T-helper 2 cell treated with Interferon-gamma antibody and Interleukin-4, amounts not matched to agents 5 μg/mL and 100 μg/mL, for 36 hours (primary cell): ENCODE results near the gene MS4A15.

Experiments
- DNase-seq: peaks from one replicate; pipeline ENCODE4 v3.0.0; 2021; ENCODE audit warnings: low spot score
- H3K27ac Mint-ChIP-seq: one replicate; pipeline ENCODE4 v1.8.0; 2021; ENCODE audit warnings: mild to moderate bottlenecking, mixed read lengths
- H3K27me3 Mint-ChIP-seq: one replicate; pipeline ENCODE4 v1.8.0; 2021; ENCODE audit warnings: low read depth, mixed read lengths
- H3K36me3 Mint-ChIP-seq: one replicate; pipeline ENCODE4 v1.8.0; 2021; ENCODE audit warnings: low read depth, mixed read lengths
- H3K4me1 Mint-ChIP-seq: one replicate; pipeline ENCODE4 v1.8.0; 2021; ENCODE audit warnings: low read depth, mixed read lengths
- H3K4me3 Mint-ChIP-seq: one replicate; pipeline ENCODE4 v1.8.0; 2022; ENCODE audit warnings: mild to moderate bottlenecking, moderate library complexity, mixed read lengths
- H3K9me3 Mint-ChIP-seq: one replicate; pipeline ENCODE4 v1.8.0; 2021; ENCODE audit warnings: mixed read lengths

Gene MS4A15

GRCh38 chr11:60762851-60763691 lies 6.4 kb downstream of the MS4A15 start:
- Mint-ChIP-seq H3K36me3 (no peaks in the 10 kb centered on the region), H3K27me3 (peaks cover 33% of the 10 kb centered on the region), H3K9me3 (no peaks in the 10 kb centered on the region), H3K4me3 (no peak overlapping the region), H3K4me1 (peaks cover 4% of the 10 kb centered on the region), H3K27ac (no peak overlapping the region)
- DNase-seq = no peak

- Mint-ChIP-seq H3K27me3 (peaks cover 29% of the 10 kb centered on the region), H3K4me1 (peaks cover 4% of the 10 kb centered on the region), H3K4me3 (no peak overlapping the region), H3K9me3 (no peaks in the 10 kb centered on the region), H3K36me3 (no peaks in the 10 kb centered on the region), H3K27ac (no peak overlapping the region)
- DNase-seq = no peak
These were observed 7.2 kb downstream of the MS4A15 start for GRCh38 chr11:60763692-60764369.

GRCh38 chr11:60764879-60765278 lies 8.2 kb downstream of the MS4A15 start:
- Mint-ChIP-seq H3K4me3 (no peak overlapping the region), H3K4me1 (peaks cover 4% of the 10 kb centered on the region), H3K27ac (no peak overlapping the region), H3K36me3 (no peaks in the 10 kb centered on the region), H3K27me3 (peaks cover 19% of the 10 kb centered on the region), H3K9me3 (no peaks in the 10 kb centered on the region)
- no peak for DNase-seq

DNA sequence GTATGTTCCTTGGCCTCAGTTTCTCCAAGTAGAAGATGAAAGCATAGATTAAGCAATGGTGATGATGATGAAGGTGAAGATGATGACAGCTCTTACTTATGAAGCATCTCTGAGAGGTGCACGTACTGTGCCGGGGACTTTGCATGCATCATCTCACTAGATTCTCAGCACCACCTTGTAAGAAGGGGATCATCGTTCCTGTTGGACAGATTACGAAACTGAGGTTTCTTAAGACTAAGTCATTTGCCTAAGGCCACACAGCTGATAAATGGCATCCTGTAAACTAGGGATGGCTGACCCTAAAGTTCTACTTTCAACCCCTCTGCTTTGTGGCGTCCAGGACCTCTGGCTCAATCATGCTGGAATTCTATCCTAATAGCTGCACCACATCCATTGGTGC lies 8.7 kb downstream of the MS4A15 start:
- Mint-ChIP-seq H3K27ac (no peak overlapping the region), H3K27me3 (peaks cover 14% of the 10 kb centered on the region), H3K36me3 (no peaks in the 10 kb centered on the region)

GRCh38 chr11:60766547-60766946 lies 9.9 kb downstream of the MS4A15 start:
- peaks cover 4% of the 10 kb centered on the region for H3K4me1 Mint-ChIP-seq

More for the DNA sequence above, 8.7 kb downstream of the MS4A15 start:
- H3K9me3 Mint-ChIP-seq = no peaks in the 10 kb centered on the region
- peaks cover 4% of the 10 kb centered on the region for H3K4me1 Mint-ChIP-seq
- no peak overlapping the region for H3K4me3 Mint-ChIP-seq
- no peak for DNase-seq

GRCh38 chr11:60767388-60767811 lies 10.7 kb downstream of the MS4A15 start:
- Mint-ChIP-seq H3K4me3 (no peak overlapping the region), H3K27me3 (peaks cover 1% of the 10 kb centered on the region), H3K9me3 (no peaks in the 10 kb centered on the region), H3K4me1 (peaks cover 4% of the 10 kb centered on the region), H3K36me3 (no peaks in the 10 kb centered on the region), H3K27ac (no peak overlapping the region)
- DNase-seq = peak; percentile 7

More at GRCh38 chr11:60766547-60766946, 9.9 kb downstream of the MS4A15 start:
- peaks cover 6% of the 10 kb centered on the region for H3K27me3 Mint-ChIP-seq
- no peak overlapping the region for H3K4me3 Mint-ChIP-seq
- H3K36me3 Mint-ChIP-seq = no peaks in the 10 kb centered on the region
- no peaks in the 10 kb centered on the region for H3K9me3 Mint-ChIP-seq
- H3K27ac Mint-ChIP-seq = no peak overlapping the region
- no peak for DNase-seq

GRCh38 chr11:60768202-60768601 lies 11.5 kb downstream of the MS4A15 start:
- no peaks in the 10 kb centered on the region for H3K36me3 Mint-ChIP-seq
- no peak for DNase-seq
- no peaks in the 10 kb centered on the region for H3K27me3 Mint-ChIP-seq
- no peak overlapping the region for H3K27ac Mint-ChIP-seq
- H3K4me1 Mint-ChIP-seq = peaks cover 4% of the 10 kb centered on the region
- no peaks in the 10 kb centered on the region for H3K9me3 Mint-ChIP-seq
- H3K4me3 Mint-ChIP-seq = no peak overlapping the region

- Mint-ChIP-seq H3K36me3 (no peaks in the 10 kb centered on the region), H3K4me3 (no peak overlapping the region), H3K4me1 (peaks cover 4% of the 10 kb centered on the region), H3K9me3 (no peaks in the 10 kb centered on the region), H3K27me3 (peaks cover 1% of the 10 kb centered on the region), H3K27ac (no peak overlapping the region)
- no peak for DNase-seq
These were observed 12.6 kb downstream of the MS4A15 start for GRCh38 chr11:60769273-60769672.

DNA sequence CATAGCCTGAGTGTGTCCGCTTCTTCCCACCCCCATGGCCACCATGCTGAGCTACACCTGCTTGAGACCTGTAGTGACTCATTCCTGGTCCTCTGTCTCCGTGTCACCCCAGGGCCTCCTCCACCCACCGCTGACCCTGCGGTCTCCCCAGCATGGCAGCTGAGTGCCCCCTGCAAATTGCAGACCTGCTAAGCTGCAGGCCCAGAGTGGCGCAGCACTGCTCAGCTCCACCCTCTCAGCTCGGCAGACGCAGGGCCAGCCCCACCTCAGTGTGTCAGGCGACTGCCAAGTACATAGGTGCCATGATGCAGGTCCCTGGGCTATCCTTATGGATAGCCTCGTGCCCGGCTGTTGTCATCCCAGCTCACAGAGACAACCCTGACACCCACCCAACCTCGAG lies 13.1 kb downstream of the MS4A15 start:
- no peak overlapping the region for H3K4me3 Mint-ChIP-seq
- H3K27ac Mint-ChIP-seq = no peak overlapping the region
- peaks cover 3% of the 10 kb centered on the region for H3K27me3 Mint-ChIP-seq
- H3K4me1 Mint-ChIP-seq = peaks cover 6% of the 10 kb centered on the region
- no peaks in the 10 kb centered on the region for H3K36me3 Mint-ChIP-seq
- no peak for DNase-seq
- no peaks in the 10 kb centered on the region for H3K9me3 Mint-ChIP-seq

DNA sequence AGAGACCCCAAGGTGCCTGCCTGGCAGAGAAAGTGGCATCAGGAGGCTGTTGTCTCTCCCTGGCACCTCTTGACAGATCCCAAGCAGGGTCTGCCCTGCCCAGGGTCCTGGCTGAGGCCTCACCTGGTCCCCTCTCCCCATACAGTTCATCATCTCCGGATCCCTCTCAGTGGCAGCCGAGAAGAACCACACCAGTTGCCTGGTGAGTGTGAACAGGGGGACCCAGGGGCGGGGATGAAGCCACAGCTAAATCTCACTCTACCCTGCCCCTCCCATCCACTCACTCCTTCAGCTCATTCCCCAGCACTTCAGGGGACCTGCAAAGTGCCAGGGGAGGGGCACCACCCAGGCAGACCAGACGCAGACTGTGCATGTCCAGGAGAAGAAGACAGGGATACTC lies 14.5 kb downstream of the MS4A15 start:
- DNase-seq = no peak
- H3K9me3 Mint-ChIP-seq = no peaks in the 10 kb centered on the region
- no peaks in the 10 kb centered on the region for H3K36me3 Mint-ChIP-seq
- H3K4me3 Mint-ChIP-seq = no peak overlapping the region
- H3K27me3 Mint-ChIP-seq = peaks cover 6% of the 10 kb centered on the region
- H3K4me1 Mint-ChIP-seq = peaks cover 6% of the 10 kb centered on the region
- no peak overlapping the region for H3K27ac Mint-ChIP-seq

GRCh38 chr11:60771879-60772525 lies 15.3 kb downstream of the MS4A15 start:
- no peak overlapping the region for H3K4me3 Mint-ChIP-seq

GRCh38 chr11:60772666-60773065 lies 16.0 kb downstream of the MS4A15 start:
- Mint-ChIP-seq H3K36me3 (no peaks in the 10 kb centered on the region), H3K27me3 (peaks cover 13% of the 10 kb centered on the region), H3K27ac (no peak overlapping the region), H3K9me3 (no peaks in the 10 kb centered on the region), H3K4me3 (no peak overlapping the region), H3K4me1 (peaks cover 6% of the 10 kb centered on the region)
- no peak for DNase-seq

More at GRCh38 chr11:60771879-60772525, 15.3 kb downstream of the MS4A15 start:
- Mint-ChIP-seq H3K27me3 (peaks cover 8% of the 10 kb centered on the region), H3K4me1 (peaks cover 6% of the 10 kb centered on the region), H3K27ac (no peak overlapping the region), H3K9me3 (no peaks in the 10 kb centered on the region), H3K36me3 (no peaks in the 10 kb centered on the region)
- DNase-seq = no peak

DNA sequence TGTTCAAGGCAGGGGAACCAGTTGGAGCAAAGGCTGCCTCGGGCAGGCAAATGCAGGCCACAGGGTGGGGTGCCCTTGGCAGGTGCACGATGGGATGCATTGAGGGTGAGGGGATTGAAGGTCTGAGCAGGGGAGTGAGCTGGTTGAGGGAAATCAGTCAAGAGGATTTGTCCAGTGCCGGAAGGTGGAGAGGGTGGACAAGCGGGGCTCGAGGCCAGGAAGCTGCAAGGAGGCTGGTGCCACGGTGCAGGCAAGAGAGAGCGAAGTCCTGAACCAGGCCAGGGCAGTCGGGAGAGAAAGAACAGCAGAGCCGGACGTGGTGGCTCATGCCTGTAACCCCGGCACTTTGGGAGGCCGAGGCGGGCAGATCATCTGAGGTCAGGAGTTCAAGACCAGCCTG lies 18.1 kb downstream of the MS4A15 start:
- no peaks in the 10 kb centered on the region for H3K36me3 Mint-ChIP-seq
- DNase-seq = no peak
- H3K4me3 Mint-ChIP-seq = no peak overlapping the region
- H3K4me1 Mint-ChIP-seq = peaks cover 6% of the 10 kb centered on the region
- no peaks in the 10 kb centered on the region for H3K9me3 Mint-ChIP-seq
- H3K27ac Mint-ChIP-seq = no peak overlapping the region
- peaks cover 20% of the 10 kb centered on the region for H3K27me3 Mint-ChIP-seq

DNA sequence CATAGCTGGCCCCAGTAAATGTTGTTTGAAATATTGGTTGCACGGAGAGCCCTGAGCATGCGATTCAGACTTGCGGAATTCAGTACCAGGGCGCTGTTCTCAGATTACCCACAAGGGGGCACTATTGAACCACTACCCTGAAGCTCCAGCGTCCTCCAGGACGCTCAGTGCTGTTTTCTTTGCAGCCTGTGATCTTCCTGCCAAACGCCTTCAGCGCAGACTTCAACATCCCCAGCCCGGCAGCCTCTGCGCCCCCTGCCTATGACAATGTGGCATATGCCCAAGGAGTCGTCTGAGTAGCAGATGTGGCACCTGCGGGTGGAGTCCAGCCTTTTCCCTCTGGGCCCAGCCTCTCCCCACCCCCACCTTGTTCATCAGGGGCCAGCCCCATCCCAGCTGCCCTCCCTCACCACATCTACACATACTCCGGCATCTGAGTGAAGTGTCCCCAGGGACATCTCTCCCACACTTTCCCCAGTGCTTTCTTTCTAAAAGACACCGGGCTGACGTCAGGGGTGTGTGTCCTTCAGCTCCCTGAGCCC lies 18.8 kb downstream of the MS4A15 start:
- no peaks in the 10 kb centered on the region for H3K9me3 Mint-ChIP-seq
- no peaks in the 10 kb centered on the region for H3K36me3 Mint-ChIP-seq
- H3K27me3 Mint-ChIP-seq = peaks cover 23% of the 10 kb centered on the region
- H3K4me3 Mint-ChIP-seq = no peak overlapping the region
- peak; percentile 67 for DNase-seq
- peaks cover 6% of the 10 kb centered on the region for H3K4me1 Mint-ChIP-seq
- no peak overlapping the region for H3K27ac Mint-ChIP-seq
